HepG2 (cell line): ENCODE results near the gene KRTAP10-4. TPM values are rescaled to one million over a fixed set of nuclear protein-coding genes. Genes with fewer than 3 reads are reported as not detected.

ENCODE experiments used
- ATAC-seq: fragments of 200-7000 bp; cut with Tn5 transposase; 3 replicates; pipeline ENCODE4 v1.9.1; 2020; ENCODE audit warnings: mild to moderate bottlenecking, moderate library complexity
- BruUV-seq: library from RNA; stranded (reverse); fragments of 400-500 nt; replicated peaks from 2 replicates; lab custom pipeline; 2021; lab: Mats Ljungman, UMichigan
- CTCF ChIA-PET: fragments of 300-600 bp; formaldehyde crosslinking; extraction: SDS; loops from one replicate; lab custom pipeline; 2021; ENCODE audit warnings: low total read pairs, inconsistent platforms, low intra/inter-chr PET ratio; lab: Yijun Ruan, JAX
- POLR2A ChIA-PET: fragments of 350-600 bp; sonication (Branson Sonifier 250); formaldehyde crosslinking; loops from one replicate; lab custom pipeline; 2020; ENCODE audit warnings: antibody characterized with exemption, inconsistent platforms; lab: Yijun Ruan, JAX
- DNase-seq: peaks from one replicate; pipeline ENCODE4 v3.0.0-alpha.2; 2015; ENCODE audit warnings: low spot score
- FAIRE-seq: peaks from 3 replicates; lab custom pipeline; 2011; peaks lifted over from hg19 to GRCh38; lab: Jason Lieb, UNC
- H2AFZ ChIP-seq: one replicate; pipeline ENCODE4 v1.6.1; 2011; ENCODE audit warnings: low read length, inconsistent platforms
- H3K27ac ChIP-seq: fragments of 300-600 bp; 3 replicates; pipeline ENCODE4 v1.8.0; 2011; ENCODE audit warnings: mixed run types, mild to moderate bottlenecking, mixed read lengths, low read length, inconsistent platforms; ENCODE audit not compliant: insufficient read depth; ENCODE audit errors: extremely low read length
- H3K27me3 ChIP-seq, 2 experiments: fragments of 200-600 bp in 1 of 2; 2 replicates in 1 of 2; 3 replicates in 1 of 2; pipeline versions ENCODE4 v1.6.0 to v1.8.0; 2011; ENCODE audit warnings: low read length in 2 of 2, mild to moderate bottlenecking in 2 of 2, moderate library complexity in 2 of 2, inconsistent platforms in 1 of 2; ENCODE audit not compliant: insufficient read depth in 2 of 2, control insufficient read depth in 1 of 2
- H3K36me3 ChIP-seq, 2 experiments: fragments of 200-600 bp in 1 of 2; replicated peaks in 1 of 2; 2 replicates in 1 of 2; 3 replicates in 1 of 2; pipeline versions ENCODE4 v1.5.1 to v1.8.0; 2011; ENCODE audit warnings: low read length in 2 of 2, inconsistent platforms in 1 of 2; ENCODE audit not compliant: insufficient read depth in 2 of 2, control insufficient read depth in 1 of 2
- H3K4me1 ChIP-seq: 2 replicates; pipeline ENCODE4 v1.5.1; 2012; ENCODE audit warnings: low read length, inconsistent platforms; ENCODE audit not compliant: insufficient read depth
- H3K4me2 ChIP-seq: 2 replicates; pipeline ENCODE4 v1.6.0; 2011; ENCODE audit warnings: low read depth, low read length, inconsistent platforms
- H3K4me3 ChIP-seq, 3 experiments: fragments of 200-600 bp in 1 of 3; sonication (generic), shearing (Covaris generic) in 1 of 3; replicated peaks in 1 of 3; 2 replicates each; pipeline ENCODE4 v1.5.1; 2011 to 2016; ENCODE audit warnings: low read length in 3 of 3, inconsistent platforms in 2 of 3, low read depth in 2 of 3, mild to moderate bottlenecking in 2 of 3, control low read depth in 1 of 3, mixed read lengths in 1 of 3; ENCODE audit not compliant: insufficient read depth in 1 of 3
- H3K79me2 ChIP-seq: one replicate; pipeline ENCODE4 v1.6.1; 2011; ENCODE audit warnings: low read length, inconsistent platforms; ENCODE audit not compliant: insufficient read depth
- H3K9ac ChIP-seq: 2 replicates; pipeline ENCODE4 v1.6.0; 2011; ENCODE audit warnings: mild to moderate bottlenecking, low read depth, low read length, inconsistent platforms; ENCODE audit not compliant: insufficient read depth
- H3K9me3 ChIP-seq: 2 replicates; pipeline ENCODE4 v1.5.1; 2012; ENCODE audit warnings: mild to moderate bottlenecking, low read length
- H4K20me1 ChIP-seq: 2 replicates; pipeline ENCODE4 v1.6.0; 2011; ENCODE audit warnings: inconsistent platforms, mild to moderate bottlenecking, low read length, moderate library complexity; ENCODE audit not compliant: insufficient read depth
- FOXK1 ChIP-seq: sonication (generic); formaldehyde crosslinking; IDR thresholded peaks from 2 replicates; pipeline ENCODE4 v1.4.0; 2020; ENCODE audit warnings: low read depth, missing genetic modification reagents, borderline replicate concordance
- HOXA7 ChIP-seq: sonication (generic); formaldehyde crosslinking; IDR thresholded peaks from 2 replicates; pipeline ENCODE4 v1.8.1; 2022; ENCODE audit warnings: mild to moderate bottlenecking, missing genetic modification reagents, moderate library complexity
- KMT2B ChIP-seq: IDR thresholded peaks from 2 replicates; pipeline ENCODE4 v1.6.1; 2016; ENCODE audit warnings: missing genetic modification reagents, missing compliant biosample characterization
- RFX3 ChIP-seq: IDR thresholded peaks from 2 replicates; pipeline ENCODE4 v1.6.1; 2016; ENCODE audit warnings: missing biosample characterization, missing genetic modification reagents
- ZNF253 ChIP-seq: sonication (generic); formaldehyde crosslinking; IDR thresholded peaks from 2 replicates; pipeline ENCODE4 v1.8.0; 2022; ENCODE audit warnings: mild to moderate bottlenecking, missing genetic modification reagents, borderline replicate concordance
- ZNF432 ChIP-seq: sonication (generic); formaldehyde crosslinking; IDR thresholded peaks from 2 replicates; pipeline ENCODE4 v1.5.0; 2020; ENCODE audit warnings: missing genetic modification reagents, mild to moderate bottlenecking, borderline replicate concordance
- ZNF605 ChIP-seq: sonication (generic); formaldehyde crosslinking; IDR thresholded peaks from 2 replicates; pipeline ENCODE4 v1.8.0; 2022; ENCODE audit warnings: mild to moderate bottlenecking, missing genetic modification reagents
- ZNF816 ChIP-seq: sonication (generic); formaldehyde crosslinking; IDR thresholded peaks from 2 replicates; pipeline ENCODE4 v1.8.0; 2022; ENCODE audit warnings: missing genetic modification reagents, mild to moderate bottlenecking, borderline replicate concordance
- WGBS: methylation state at CpG from one replicate; pipeline ENCODE4 v1.1.6; 2017; ENCODE audit warnings: low lambda C conversion rate; 5-methylcytosine and 5-hydroxymethylcytosine counted together
- in situ Hi-C: cut with HindIII; loops from 2 replicates; pipeline ENCODE4 v1.10.0; 2017; ENCODE audit warnings: low pct_unique_long_range_greater_than_20kb; ENCODE audit not compliant: extremely low pct_ligation_motif_present
- intact Hi-C: fragments of 100-400 bp; cut with micrococcal nuclease; formaldehyde crosslinking; loops from one replicate; pipeline ENCODE4 v1.10.0; 2022; ENCODE audit not compliant: unreplicated experiment
- polyA plus RNA-seq, 8 experiments: library from polyadenylated mRNA; depleted of rRNA in 3 of 8; stranded (reverse) in 7 of 8; unstranded in 1 of 8; fragments of >200 nt; fragmentation: Illumina TruSeq in 4 of 8; extraction: Trizol in 4 of 8; gene quantifications; 2 replicates each; pipeline versions ENCODE4 v1.2.1 to v1.2.3, GENCODE V29; 2011 to 2016; ENCODE audit warnings: low read depth in 4 of 8, missing spikeins in 1 of 8, mixed read lengths in 1 of 8; ENCODE audit not compliant: insufficient read depth in 1 of 8
- total RNA-seq, 5 experiments: library from RNA; depleted of rRNA; stranded (reverse); fragments of >200 nt; fragmentation: Illumina TruSeq; extraction: Trizol; gene quantifications; 2 replicates each; pipeline ENCODE4 v1.2.3, GENCODE V29; 2016; ENCODE audit warnings: low read depth in 1 of 5
- TF ChIP-seq, protein P1 (sequence below): sonication (generic); formaldehyde crosslinking; IDR thresholded peaks from 2 replicates; pipeline ENCODE4 v1.4.0; 2020; ENCODE audit warnings: mild to moderate bottlenecking, low read depth, missing genetic modification reagents

Gene KRTAP10-4
- total and polyA plus RNA-seq, 2 of the 13 experiments (the other 11 are each of a cell fraction or from before 2014, with no cell fraction given), result not detected

GRCh38 chr21:44569861-44570517 lies 3.5 kb upstream of the KRTAP10-4 start:
- no TSS peak for BruUV-seq
- ATAC-seq (no peak), DNase-seq (no peak), FAIRE-seq (no peak)
- peaks cover 9% of the 10 kb centered on the region for H3K9me3 ChIP-seq
- no peak overlapping the region for H3K27ac ChIP-seq
- intact Hi-C loops (no loop called here), in situ Hi-C loops (no loop called here)
- H4K20me1 ChIP-seq, result no peaks in the 10 kb centered on the region
- H3K4me3 ChIP-seq, result no peak overlapping the region
- H3K4me2 ChIP-seq, result no peak overlapping the region
- no peaks in the 10 kb centered on the region; a peak in 1 of 5 replicates for H3K27me3 ChIP-seq
- WGBS, result 44% methylated on average over 7 of the region's 12 CpGs
- no peak overlapping the region for H3K9ac ChIP-seq
- H3K79me2 ChIP-seq, result no peaks in the 10 kb centered on the region
- TF ChIP-seq, protein P1, sequence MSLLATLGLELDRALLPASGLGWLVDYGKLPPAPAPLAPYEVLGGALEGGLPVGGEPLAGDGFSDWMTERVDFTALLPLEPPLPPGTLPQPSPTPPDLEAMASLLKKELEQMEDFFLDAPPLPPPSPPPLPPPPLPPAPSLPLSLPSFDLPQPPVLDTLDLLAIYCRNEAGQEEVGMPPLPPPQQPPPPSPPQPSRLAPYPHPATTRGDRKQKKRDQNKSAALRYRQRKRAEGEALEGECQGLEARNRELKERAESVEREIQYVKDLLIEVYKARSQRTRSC (CRISPR knock-in tag), result no peak
- TF ChIP-seq FOXK1 (CRISPR knock-in tag), result no peak
- no peak for TF ChIP-seq RFX3 (CRISPR knock-in tag)
- H3K4me1 ChIP-seq, result peaks cover 25% of the 10 kb centered on the region
- no peaks in the 10 kb centered on the region for H3K36me3 ChIP-seq
- H2AFZ ChIP-seq, result no peak overlapping the region
- ChIA-PET POLR2A (no interaction called here), CTCF (no interaction called here)

GRCh38 chr21:44571296-44571695 lies 2.2 kb upstream of the KRTAP10-4 start:
- ChIA-PET CTCF (no interaction called here), POLR2A (no interaction called here)
- Histone ChIP-seq H3K9ac (no peak overlapping the region), H3K79me2 (no peaks in the 10 kb centered on the region), H3K4me3 (no peak overlapping the region), H3K4me1 (peaks cover 32% of the 10 kb centered on the region), H3K4me2 (no peak overlapping the region), H3K9me3 (peaks cover 9% of the 10 kb centered on the region), H3K27me3 (no peaks in the 10 kb centered on the region; a peak in 1 of 5 replicates), H2AFZ (no peak overlapping the region), H3K27ac (no peak overlapping the region), H4K20me1 (no peaks in the 10 kb centered on the region), H3K36me3 (no peaks in the 10 kb centered on the region)
- 39% methylated on average over 3 of the region's 4 CpGs for WGBS
- BruUV-seq, result no TSS peak
- no peak for TF ChIP-seq ZNF253
- TF ChIP-seq HOXA7 (CRISPR knock-in tag), result no peak
- no peak for TF ChIP-seq ZNF432 (CRISPR knock-in tag)
- TF ChIP-seq ZNF605 (CRISPR knock-in tag), result peak; percentile 100
- no peak for TF ChIP-seq ZNF816 (CRISPR knock-in tag)
- TF ChIP-seq KMT2B (CRISPR knock-in tag), result no peak
- intact Hi-C loops (no loop called here), in situ Hi-C loops (no loop called here)
- ATAC-seq (no peak), FAIRE-seq (no peak), DNase-seq (no peak)
